ENCODE measurements around the gene STYXL2.

- TF ChIP-seq CTCF (IDR thresholded peaks at IDR 0.05 in 8 of 11, conservative IDR thresholded peaks at IDR 0.05 in 3 of 11) (no peak), POLR2A (IDR thresholded peaks at IDR 0.05) (no peak), POLR2AphosphoS5 (IDR thresholded peaks at IDR 0.05) (no peak)
These were observed 23.4 kb downstream of the STYXL2 start for GRCh38 chr1:167117225-167117624.

Measured in spleen (tissue), 7 donors.